ENCODE data around the gene MYD88. TPM values are rescaled to one million over a fixed set of nuclear protein-coding genes. Genes with fewer than 3 reads are reported as not detected.
"Not testable (repeated sequence)": the region's sequence is repeated elsewhere in the genome, so short reads cannot be mapped to it uniquely, and the experiment has no call there.

Gene MYD88
- total RNA-seq, 1 experiment from 2014 or later, result 2.5 TPM

DNA sequence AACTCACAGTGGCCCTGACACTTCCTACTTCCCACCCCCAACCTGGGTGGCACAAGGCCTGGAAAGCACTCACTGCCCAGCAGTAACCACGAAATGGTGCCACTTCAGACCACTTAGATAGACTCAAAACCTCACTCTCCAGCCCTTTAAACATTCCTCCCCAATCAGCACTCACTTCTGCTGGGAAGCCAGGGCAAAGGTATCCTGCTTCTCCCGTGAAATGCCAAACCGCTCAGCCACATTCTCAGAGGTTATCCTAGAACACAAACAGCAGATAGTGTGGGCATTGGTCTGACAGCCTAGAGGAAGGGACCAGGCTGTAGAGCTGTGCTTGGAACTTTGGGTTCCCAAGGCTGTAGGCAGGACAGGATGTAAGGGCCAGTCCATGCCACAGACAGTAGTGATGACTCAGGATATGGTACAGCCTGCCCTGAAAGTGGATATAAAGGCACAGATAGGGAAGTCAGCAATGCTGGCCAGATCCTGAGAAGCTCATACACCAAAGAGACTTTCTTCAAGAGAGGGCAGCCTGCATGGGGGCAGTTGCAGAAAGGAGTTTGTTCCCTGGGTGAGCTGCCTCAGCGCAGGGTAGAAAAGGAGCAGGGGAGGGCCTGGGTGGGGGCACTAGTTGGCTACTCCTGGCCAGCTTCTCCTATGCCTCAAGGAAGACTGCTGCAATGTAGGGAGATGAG is 10.7 kb upstream of the MYD88 start:
- no peaks in the 10 kb centered on the region for H3K27me3 ChIP-seq
- no peaks in the 10 kb centered on the region for H3K9me3 ChIP-seq (replicated peaks)
- no peak overlapping the region for H3K27ac ChIP-seq
- no peaks in the 10 kb centered on the region for H3K4me1 ChIP-seq
- H3K4me3 ChIP-seq, result no peak overlapping the region
- H3K36me3 ChIP-seq, result peaks cover 3% of the 10 kb centered on the region; the same call in 1 of the 2 replicates
- DNase-seq, result no peak

DNA sequence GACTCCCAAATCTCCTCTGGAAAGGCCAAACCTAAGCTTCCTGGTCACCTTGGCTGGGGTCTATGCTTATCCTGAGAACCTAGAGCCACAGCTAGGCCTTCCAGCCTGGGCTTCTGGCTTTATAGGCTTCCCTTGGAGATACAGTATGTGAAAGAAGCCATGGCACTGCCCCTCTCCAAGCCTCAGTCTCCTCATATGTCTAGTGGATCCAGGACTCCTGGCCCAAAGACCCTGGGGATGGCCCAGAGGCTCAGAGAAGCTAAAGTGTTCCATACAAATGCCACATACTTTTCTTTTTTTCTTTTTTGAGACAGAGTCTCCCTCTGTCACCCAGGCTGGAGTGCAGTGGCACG is 10.2 kb upstream of the MYD88 start:
- H3K27ac ChIP-seq, result no peak overlapping the region
- no peaks in the 10 kb centered on the region for H3K4me1 ChIP-seq
- H3K36me3 ChIP-seq, result peaks cover 3% of the 10 kb centered on the region; the same call in 1 of the 2 replicates
- no peaks in the 10 kb centered on the region for H3K27me3 ChIP-seq
- no peak overlapping the region for H3K4me3 ChIP-seq
- DNase-seq, result no peak
- no peaks in the 10 kb centered on the region for H3K9me3 ChIP-seq (replicated peaks)

DNA sequence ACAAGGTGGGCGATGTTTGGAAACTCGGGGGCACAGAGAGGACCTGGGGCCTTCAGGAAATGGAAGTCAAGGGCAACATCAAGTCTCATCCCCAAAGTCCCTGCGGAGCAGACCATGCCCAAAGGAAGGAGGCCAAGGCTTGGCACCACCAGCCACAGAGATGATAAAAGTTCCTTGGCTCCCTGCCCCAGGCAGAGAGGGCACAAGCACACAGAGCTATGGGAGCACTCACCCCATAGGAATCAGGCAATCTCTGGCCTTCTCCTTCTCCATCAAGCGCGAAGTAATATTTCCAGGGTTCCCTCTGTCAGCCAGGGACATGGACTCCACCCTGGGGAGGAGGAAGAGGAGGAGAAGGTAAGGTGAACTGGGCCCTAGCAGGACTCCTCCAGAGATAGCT is 9.4 kb upstream of the MYD88 start:
- H3K4me1 ChIP-seq, result no peaks in the 10 kb centered on the region
- H3K27ac ChIP-seq, result no peak overlapping the region
- no peak overlapping the region for H3K4me3 ChIP-seq
- no peak for DNase-seq
- H3K9me3 ChIP-seq (replicated peaks), result no peaks in the 10 kb centered on the region
- no peaks in the 10 kb centered on the region for H3K27me3 ChIP-seq
- H3K36me3 ChIP-seq, result peaks cover 3% of the 10 kb centered on the region; the same call in 1 of the 2 replicates

DNA sequence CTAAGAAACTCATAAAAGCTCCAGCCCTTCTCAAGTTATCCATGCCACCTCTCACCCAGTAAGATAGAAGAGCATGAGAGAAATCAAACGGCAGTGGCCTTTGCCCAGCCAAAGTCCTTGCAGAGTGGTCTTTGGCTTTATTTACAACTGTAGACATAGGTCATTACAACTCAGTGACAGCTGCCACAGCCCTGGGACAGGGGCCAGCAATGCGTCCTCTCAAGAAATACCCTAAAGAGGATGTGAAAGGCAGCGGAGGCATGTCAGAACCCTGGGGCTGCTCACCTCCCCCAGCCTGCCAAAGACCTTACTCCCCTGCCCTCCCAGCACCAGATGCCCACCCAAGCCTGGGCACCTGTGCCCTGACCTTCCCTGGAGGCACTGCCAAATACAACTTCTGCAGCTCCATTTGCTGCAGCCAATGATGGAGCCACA is 7.8 kb upstream of the MYD88 start:
- no peak for DNase-seq
- no peaks in the 10 kb centered on the region for H3K9me3 ChIP-seq (replicated peaks)
- H3K4me3 ChIP-seq, result no peak overlapping the region
- H3K4me1 ChIP-seq, result no peaks in the 10 kb centered on the region
- H3K27me3 ChIP-seq, result no peaks in the 10 kb centered on the region
- H3K27ac ChIP-seq, result no peak overlapping the region
- H3K36me3 ChIP-seq, result peaks cover 3% of the 10 kb centered on the region; the same call in 1 of the 2 replicates

DNA sequence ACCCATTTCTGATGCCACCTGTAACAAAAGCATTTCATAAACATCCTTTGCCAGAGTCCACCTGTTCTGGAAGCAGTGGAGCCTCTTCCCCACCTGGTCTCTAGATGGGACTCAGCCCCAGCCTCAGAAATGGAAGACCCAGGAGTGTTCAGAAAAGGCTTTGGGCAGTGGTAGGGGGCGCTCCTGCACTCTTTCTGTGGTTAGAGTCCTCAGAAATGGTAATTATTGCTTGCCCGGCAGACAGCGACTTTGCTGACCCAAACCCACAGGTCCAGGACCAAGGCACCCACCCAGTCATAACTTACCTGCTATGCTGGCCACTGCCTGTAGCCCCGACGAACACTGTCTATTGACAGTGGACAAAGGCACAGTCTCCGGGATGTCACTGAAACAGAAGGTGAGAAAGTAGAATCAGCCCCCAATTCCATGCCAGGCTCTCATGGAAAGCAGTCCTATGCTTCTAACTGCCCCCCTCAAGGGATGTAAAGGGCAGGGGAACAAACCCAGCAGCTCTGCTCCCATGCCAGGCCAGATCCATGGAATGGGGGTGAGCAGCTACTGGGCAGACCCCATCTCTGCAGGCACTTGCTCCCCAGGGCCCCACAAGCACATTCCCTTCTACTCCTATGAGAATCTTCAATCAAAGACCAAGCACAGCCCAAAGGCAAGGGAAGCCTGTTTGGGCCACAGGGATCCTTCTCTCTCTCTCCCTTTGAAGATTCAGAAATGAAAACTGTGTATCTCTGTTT is 6.7 kb upstream of the MYD88 start:
- DNase-seq, result peak in 1 of 2 experiments; percentile 17
- no peaks in the 10 kb centered on the region for H3K9me3 ChIP-seq (replicated peaks)
- H3K36me3 ChIP-seq, result peaks cover 3% of the 10 kb centered on the region; the same call in 1 of the 2 replicates
- no peak overlapping the region for H3K4me3 ChIP-seq
- H3K27me3 ChIP-seq, result no peaks in the 10 kb centered on the region
- no peaks in the 10 kb centered on the region for H3K4me1 ChIP-seq
- no peak overlapping the region for H3K27ac ChIP-seq

DNA sequence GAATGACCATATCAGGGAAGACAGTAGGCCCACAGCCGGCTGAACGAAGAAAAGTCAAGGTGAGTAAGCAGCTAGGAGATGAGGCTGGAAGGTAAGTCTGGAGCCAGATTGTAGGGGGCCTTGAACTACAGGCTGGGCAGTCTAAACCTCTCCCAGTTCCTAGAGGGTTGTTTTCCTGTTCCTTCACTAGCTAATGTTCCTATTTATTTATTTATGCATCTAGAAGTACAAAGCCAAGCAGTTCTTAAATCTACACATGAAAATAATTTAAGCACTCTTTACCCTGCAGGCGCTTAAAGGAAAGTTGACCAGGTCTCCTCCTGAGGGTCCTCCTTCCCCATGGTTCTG is 5.3 kb upstream of the MYD88 start:
- Histone ChIP-seq H3K36me3 (peaks cover 3% of the 10 kb centered on the region; the same call in 1 of the 2 replicates), H3K4me1 (no peaks in the 10 kb centered on the region)

DNA sequence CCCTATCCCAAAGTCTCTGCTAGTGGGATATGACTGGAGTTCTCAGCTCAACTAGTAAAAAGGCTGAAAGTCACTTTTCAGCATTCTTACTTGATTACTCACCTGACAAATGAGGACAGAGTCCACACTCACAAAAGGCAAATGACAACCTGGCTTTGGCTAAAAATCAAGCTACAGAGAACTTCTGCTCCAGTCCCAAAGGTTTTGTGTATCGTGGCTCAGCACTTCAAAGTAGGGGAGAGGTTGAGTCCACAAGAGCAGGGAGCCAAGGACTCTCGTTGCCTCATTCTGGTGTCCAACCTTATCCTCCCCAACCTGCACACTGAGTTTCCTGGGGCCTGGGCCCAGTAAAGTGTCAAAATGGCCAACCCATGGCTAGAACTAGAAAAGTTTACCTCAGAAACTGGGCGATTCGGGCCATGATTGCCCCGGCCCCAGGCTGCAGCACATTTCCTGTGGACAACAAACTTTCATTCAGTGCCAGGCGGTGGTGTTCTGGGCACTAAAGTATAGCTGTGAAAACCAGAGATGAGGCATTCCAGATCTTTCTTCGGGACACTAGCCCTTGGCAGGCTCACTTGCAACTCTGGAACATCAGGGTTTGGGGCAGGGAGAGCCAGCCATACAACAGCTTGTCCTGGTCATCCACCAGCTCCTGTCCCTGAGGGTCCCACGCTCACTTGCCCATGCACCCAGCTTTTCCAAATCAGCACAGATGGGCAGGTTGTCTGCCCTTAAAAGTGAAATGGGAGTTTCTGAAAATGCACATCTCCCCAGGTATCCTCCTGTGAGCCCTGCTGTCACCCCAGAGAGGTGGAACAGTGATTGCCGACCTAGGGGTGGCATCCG is 4.7 kb upstream of the MYD88 start:
- no peak for DNase-seq
- Histone ChIP-seq H3K4me1 (no peaks in the 10 kb centered on the region), H3K36me3 (peaks cover 3% of the 10 kb centered on the region; the same call in 1 of the 2 replicates), H3K9me3 (replicated peaks) (no peaks in the 10 kb centered on the region), H3K27me3 (no peaks in the 10 kb centered on the region), H3K4me3 (no peak overlapping the region), H3K27ac (no peak overlapping the region)

More for the DNA sequence above, 5.3 kb upstream of the MYD88 start:
- no peak for DNase-seq
- Histone ChIP-seq H3K4me3 (no peak overlapping the region), H3K27me3 (no peaks in the 10 kb centered on the region), H3K27ac (no peak overlapping the region), H3K9me3 (replicated peaks) (no peaks in the 10 kb centered on the region)

DNA sequence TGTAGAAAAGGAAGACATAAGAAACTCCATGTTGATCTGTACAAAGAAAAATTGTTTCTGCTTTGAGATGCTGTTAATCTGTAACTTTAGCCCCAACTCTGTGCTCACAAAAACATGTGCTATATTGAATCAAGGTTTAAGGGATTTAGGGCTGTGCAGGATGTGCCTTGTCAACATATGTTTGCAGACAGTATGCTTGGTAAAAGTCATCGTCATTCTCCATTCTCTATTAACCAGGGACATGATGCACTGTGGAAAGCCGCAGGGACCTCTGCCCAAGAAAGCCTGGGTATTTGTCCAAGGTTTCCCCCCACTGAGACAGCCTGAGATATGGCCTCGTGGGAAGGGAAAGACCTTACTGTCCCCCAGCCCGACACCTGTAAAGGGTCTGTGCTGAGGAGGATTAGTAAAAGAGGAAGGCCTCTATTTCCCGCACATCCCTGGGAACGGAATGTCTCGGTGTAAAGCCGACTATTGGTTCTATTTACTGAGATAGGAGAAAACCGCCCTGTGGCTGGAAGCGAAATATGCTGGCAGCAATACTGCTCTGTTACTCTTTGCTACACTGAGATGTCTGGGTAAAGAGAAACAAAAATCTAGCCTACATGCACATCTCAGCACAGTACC is 3.8 kb upstream of the MYD88 start:
- H3K27ac ChIP-seq; H3K4me1 ChIP-seq; H3K4me3 ChIP-seq; H3K36me3 ChIP-seq; H3K27me3 ChIP-seq; H3K9me3 ChIP-seq (replicated peaks); DNase-seq: not testable (repeated sequence)

DNA sequence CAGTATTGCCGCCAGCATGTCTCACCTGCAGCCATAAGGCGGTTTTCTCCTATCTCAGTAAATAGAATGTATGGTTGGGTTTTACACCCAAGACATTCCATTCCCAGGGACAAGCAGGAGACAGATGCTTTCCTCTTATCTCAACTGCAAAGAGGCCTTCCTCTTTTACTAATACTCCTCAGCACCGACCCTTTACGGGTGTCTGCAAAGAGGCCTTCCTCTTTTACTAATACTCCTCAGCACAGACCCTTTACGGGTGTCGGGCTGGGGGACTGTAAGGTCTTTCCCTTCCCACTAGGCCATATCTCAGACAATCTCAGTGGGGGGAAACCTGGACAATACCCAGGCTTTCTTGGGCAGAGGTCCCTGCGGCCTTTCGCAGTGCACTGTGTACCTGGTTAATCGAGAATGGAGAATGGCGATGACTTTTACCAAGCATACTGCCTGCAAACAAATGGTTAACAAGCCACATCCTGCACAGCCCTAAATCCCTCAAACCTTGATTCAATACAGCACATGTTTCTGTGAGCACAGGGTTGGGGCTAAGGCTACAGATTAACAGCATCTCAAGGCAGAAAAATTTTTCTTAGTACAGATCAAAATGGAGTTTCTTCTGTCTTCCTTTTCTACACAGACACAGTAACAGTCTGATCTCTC is 2.7 kb upstream of the MYD88 start:
- H3K27me3 ChIP-seq; H3K9me3 ChIP-seq (replicated peaks); DNase-seq; H3K4me1 ChIP-seq; H3K36me3 ChIP-seq: not testable (repeated sequence)
- peak overlapping the region; percentile 87 for H3K4me3 ChIP-seq
- H3K27ac ChIP-seq, result peak overlapping the region; percentile 18; the same call in 1 of the 2 replicates

DNA sequence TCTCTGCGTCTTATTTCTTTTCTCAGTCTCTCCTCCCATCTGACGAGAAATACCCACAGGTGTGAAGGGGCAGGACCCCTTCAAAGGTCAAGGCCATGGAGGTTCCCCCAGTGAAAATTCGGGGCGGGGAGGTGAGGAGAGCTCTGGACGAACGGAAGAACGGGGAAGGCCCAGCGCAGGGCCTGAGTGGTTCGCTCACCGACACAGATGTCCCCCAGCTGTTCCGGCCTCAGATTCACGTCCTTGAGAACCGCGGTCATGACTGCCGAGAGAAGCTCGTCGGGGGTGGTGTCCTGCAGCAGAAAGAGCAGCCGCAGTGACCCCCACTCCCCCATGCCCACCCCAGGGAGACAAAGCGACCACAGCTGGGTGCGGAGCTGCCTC is 2.1 kb upstream of the MYD88 start:
- Histone ChIP-seq H3K4me1 (no peaks in the 10 kb centered on the region), H3K27me3 (no peaks in the 10 kb centered on the region), H3K4me3 (peak overlapping the region; percentile 87), H3K36me3 (no peaks in the 10 kb centered on the region), H3K27ac (peak overlapping the region; percentile 18), H3K9me3 (replicated peaks) (no peaks in the 10 kb centered on the region)
- DNase-seq, result peak; percentile 49 to 50

DNA sequence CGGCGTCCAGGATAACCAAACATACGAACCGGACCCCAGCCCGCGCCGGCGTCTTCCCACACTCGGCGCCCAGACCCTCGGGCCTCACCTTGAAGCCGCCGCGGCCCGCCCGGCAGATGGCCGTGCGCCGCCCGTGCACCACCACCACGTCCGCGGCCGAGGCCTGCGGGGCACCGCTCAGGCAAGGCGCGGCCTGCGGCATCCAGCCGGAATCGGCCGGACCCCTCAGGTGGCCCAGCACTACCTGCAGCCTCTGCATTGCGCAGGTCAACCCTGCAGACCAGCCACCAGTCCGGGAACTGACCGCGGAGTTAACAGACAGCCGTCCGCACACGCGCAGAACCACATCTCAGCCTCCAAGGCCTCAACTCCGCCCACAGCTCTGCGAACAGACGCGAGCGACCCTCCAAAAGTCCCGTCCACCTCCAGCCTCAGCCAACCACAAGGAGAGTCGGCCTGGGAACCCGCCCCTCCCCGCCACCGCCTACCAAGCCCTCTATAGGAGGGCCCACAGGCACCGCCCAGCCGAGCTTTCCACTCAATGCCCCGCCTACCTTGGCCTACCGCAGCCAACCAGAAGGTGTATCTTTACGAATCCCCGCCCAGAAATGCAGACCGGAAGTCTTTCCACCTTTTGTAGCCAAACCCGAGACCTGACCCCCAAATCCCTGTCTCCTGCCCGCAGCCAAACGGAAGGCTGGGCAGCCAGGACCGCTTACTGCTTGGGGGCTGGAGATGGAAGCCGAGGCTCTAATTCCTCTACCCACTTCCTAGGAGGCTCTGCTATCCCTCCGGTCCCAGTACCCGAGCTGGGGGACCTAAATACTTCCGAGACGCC is 1.5 kb upstream of the MYD88 start, which contains the start of gene ACAA1:
ACAA1 (minus strand) TSS at position 351 of the 838 bp plus-strand sequence; CDS start at position 259, 92 bp downstream.
- Histone ChIP-seq H3K27ac (peak within 1 kb of the TSS; percentile 36), H3K36me3 (no peaks in the 10 kb centered on the region), H3K4me1 (no peaks in the 10 kb centered on the region), H3K4me3 (peak within 1 kb of the TSS; percentile 87), H3K9me3 (replicated peaks) (no peaks in the 10 kb centered on the region), H3K27me3 (no peaks in the 10 kb centered on the region)
- DNase-seq, result peak; percentile 97

DNA sequence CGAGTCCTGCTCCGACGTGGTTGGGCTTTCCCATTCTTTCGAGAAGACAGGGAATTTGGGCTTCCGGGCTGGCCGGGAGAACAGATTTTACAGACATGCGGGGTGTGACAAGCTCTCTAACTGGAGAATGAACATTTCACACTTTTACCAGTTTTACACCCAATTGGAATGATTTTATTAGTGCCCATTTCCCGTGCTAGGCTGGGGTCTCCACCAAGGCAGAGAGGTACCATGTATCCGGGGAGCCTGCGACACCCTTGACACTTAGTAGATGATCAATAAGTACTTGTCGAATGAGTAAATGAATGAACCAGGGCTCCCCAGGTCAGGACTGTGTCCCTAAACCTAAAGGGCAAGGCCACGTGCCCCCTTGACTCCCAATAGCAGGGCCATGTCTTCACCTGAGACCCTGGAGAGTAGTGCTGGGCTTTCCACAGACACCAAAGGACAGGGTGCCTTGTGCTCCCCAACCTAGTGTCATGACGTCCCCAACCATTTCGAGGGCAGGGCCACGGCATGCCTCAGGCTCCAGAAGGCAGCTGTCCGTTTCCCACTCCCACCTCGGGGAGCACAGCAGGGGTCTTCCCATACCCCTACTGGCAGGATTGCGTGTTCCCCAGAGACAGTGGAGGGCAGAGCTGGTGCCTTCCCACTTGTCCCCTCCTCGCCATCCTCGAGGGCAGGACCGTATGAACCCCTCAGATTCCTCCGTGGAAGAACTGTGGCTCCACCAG is 679 bp upstream of the MYD88 start:
- H3K9me3 ChIP-seq (replicated peaks), result no peaks in the 10 kb centered on the region
- no peaks in the 10 kb centered on the region for H3K4me1 ChIP-seq
- peak overlapping the region; percentile 87 for H3K4me3 ChIP-seq
- no peaks in the 10 kb centered on the region for H3K36me3 ChIP-seq
- no peaks in the 10 kb centered on the region for H3K27me3 ChIP-seq
- H3K27ac ChIP-seq, result peak overlapping the region; percentile 46; the same call in 1 of the 2 replicates
- no peak for DNase-seq

DNA sequence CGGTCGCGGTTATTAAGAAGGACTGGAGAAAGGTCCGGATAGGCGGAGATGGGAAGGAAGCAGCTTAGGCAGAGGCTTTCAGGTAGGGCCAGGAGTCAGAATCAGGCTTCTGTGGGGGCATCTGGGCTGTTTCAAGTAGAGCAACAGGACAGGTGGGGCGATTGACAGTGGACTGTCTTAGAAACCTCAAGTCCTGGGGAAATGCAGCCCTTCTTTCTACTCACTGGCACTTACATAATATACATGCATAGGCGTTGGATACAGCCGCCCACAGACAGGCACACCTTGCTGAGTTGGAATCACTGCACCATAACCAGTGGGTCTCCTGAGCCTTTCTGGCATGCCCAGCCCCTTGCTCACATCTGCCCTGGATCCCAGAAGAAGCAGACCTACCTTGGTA is 730 bp downstream of the MYD88 start:
- Histone ChIP-seq H3K9me3 (replicated peaks) (no peaks in the 10 kb centered on the region), H3K4me1 (no peaks in the 10 kb centered on the region), H3K4me3 (peak overlapping the region; percentile 87), H3K27me3 (no peaks in the 10 kb centered on the region), H3K27ac (no peak overlapping the region), H3K36me3 (no peaks in the 10 kb centered on the region)
- DNase-seq, result no peak

Measured in SJCRH30 (cell line).